ENCODE results near the gene COA7.
"Not testable (repeated sequence)": the region's sequence is repeated elsewhere in the genome, so short reads cannot be mapped to it uniquely, and the experiment has no call there.

COA7 gene

DNA sequence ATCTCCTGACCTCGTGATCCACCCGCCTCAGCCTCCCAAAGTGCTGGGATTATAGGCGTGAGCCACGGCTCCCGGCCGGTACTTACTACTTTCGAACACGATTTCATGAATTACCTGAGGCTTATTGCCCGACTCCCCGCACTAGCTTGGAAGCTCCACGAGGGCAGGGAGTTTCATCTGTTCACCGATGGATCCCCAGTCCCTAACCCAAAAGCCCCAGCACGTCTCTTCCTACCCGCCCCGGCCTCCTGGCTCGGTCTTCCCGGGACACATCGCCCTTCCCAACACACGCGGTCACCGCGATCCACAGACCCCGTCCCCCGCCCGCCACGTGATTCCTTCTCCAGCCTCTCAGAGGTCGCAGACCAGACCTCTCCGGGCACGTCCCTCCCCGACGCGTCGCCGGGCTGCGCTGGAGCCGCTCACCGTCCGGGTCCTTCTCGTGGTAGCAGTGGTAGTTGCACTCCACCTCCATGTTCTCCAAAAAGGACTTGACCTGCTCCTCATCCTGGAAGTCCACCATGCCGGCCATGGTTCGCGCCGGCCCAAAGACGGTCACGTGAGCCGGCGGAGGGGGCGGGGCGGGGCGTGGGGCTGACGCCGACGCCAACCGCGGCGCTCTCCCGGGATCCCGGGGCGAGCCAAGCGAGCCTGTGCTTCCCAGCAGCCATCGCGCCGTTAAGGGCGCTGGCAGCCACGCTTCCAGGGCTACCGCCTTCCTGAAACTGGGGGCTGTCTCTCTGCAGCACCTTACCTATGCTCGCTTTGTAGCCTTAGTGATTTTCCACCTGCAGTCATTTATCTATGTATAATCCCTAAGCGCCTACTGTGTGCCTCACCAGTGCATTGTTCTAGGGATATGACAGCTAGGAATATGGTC lies at the start of gene COA7:
Gene COA7 (minus strand): TSS at position 553 of the 880 bp plus-strand sequence. CDS start 21 bp downstream, at position 532.
- peak; percentile 87 for DNase-seq

DNA sequence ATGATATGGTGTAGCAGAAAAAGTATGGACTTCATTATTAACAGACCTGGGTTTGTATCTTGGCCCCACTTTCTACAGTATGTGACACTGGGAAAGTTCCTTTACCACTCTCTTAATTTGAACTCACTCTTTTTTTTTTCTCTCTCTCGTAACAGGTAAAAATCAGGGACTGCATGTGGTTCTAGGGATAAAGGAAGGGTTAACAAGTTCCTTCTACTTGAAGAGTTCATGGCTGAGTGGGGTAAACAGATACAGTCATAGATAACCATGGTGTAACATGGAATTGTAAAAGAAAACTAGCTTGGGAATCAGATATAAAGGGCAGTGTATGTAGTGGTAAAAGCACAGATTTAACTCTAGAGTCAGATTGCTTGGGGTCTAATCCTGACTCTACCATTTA lies 49.3 kb upstream of the COA7 start:
- no peak for DNase-seq

DNA sequence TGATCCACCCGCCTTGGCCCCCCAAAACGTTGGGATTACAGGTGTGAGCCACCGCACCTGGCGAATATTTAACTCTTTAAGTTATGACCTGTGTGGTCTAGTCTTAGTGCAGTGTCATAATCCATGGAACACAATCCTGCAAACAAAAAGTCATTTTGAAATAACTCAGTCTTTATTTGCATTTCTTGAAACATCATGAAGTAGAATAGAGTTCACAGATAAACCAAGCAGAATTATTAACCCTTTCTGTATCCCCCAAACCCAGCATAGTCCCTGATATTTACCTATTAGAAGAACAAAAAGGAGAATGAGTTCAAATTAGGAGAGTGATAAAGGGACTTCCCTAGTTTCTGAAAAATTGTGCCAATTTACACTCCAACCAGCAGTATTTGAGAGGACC lies 48.0 kb upstream of the COA7 start:
- no peak for DNase-seq

DNA sequence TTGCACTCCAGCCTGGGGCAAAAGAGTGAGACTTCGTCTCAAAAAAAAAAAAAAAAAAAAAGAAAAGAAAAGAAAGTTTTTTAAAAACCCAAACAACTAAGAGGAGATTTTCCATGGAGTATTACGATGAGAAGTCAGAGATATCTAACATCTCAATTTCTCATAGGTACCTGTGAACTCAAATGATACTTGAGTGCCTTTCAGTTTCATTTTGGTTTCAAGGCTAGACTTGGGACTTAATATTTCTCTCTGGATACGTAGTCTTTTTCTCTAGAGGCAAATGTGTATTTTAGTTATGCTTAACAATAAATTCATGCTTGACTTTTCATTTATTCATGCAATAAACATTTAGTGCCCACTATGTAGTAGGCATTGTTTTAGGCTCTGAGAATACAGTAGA lies 43.1 kb upstream of the COA7 start:
- no peak for DNase-seq

DNA sequence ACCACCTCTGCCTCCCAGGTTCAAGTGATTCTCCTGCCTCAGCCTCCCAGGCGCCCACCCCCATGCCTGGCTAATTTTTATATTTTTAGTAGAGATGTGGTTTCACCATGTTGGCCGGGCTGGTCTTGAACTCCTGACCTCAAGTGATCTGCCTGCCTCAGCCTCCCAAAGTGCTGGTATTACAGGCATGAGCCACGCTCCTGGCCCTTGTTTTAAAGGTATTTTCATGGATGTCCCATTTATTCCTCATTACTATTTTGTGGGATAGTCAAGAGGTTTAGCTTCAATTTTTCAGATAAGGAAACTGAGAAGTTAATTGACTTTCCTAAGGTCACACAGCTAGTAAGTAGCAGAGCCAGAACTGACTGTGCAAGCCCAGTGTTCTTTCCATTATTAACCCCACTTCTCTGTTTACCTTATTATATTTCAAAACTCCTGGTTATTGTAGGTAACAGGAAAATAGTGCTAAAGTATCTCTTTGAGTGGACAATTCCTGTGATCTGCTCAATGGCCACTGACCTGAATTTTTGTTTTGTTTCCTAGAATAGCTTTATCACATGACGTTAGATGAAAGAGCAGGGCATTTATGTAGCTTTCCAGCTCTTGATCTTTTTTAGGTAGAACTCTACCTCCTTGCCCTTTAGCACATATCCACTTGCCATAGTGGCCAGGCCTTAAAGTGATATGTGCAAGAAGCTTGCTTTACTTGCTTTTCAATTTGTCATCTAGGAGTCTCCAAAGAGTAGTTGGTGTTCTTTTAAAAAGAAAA lies 41.7 kb upstream of the COA7 start:
- DNase-seq: no peak

DNA sequence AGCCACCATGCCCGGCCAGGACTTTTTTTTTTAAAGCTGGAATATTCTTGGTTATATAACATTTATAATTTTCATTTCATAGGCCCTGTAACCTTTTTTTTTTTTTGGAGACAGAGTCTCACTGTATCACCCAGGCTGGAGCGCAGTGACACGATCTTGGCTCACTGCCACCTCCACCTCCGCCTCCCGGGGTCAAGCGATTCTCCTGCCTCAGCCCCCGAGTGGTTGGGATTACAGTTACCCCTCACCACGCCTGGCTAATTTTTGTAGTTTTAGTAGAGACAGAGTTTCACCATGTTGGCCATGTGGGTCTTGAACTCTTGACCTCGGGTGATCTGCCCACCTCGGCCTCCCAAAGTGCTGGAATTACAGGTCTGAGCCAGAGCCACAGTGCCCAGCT lies 40.7 kb upstream of the COA7 start:
- DNase-seq: no peak

DNA sequence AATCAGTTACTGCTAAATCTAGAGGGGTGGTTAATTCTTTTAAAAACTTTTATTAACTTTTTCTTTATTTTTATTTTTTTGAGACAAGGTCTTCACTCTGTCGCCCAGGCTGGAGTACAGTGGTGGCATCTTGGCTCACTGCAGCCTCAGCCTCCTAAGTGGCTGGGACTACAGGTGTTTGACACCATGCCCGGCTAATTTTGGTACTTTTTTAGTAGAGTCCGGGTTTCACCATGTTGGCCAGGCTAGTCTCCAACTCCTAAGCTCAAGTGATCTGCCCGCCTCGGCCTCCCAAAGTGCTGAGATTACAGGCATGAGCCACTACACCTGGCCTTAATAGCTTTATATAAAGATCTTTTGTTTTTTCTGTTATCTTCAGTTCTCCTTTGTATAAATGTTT lies 40.0 kb upstream of the COA7 start:
- no peak for DNase-seq

DNA sequence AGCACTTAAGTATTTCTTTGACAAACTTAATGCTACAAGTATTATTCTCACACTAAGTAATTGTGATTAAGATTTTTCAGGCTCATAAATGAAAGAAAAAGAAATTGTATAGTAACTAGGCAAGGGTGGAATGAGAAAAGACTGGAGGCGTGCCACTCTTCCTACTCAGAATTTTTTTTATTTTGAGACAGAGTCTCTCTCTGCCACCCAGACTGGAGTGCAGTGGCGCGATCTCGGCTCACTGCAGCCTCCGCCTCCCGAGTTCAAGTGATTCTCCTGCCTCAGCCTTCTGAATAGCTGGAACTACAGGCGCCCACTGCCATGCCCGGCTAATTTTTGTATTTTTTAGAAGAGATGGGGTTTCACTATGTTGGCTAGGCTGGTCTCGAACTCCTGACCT lies 37.2 kb upstream of the COA7 start:
- not testable (repeated sequence) for DNase-seq

DNA sequence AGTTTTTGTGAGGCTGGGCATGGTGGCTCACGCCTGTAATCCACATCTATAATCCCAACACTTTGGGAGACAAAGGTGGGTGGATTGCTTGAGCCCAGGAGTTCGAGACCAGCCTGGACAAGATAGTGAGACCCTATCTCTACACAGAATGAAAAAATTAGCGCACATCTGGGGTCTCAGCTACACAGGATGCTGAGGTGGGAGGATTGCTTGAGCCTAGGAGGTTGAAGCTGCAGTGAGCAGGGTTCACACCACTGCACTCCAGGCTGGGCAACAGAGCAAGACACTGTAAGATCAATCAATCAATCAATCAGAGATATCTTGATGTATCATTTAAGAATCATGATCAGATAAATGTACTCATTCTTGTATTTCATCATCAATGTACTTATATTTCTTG lies 35.2 kb upstream of the COA7 start:
- no peak for DNase-seq

DNA sequence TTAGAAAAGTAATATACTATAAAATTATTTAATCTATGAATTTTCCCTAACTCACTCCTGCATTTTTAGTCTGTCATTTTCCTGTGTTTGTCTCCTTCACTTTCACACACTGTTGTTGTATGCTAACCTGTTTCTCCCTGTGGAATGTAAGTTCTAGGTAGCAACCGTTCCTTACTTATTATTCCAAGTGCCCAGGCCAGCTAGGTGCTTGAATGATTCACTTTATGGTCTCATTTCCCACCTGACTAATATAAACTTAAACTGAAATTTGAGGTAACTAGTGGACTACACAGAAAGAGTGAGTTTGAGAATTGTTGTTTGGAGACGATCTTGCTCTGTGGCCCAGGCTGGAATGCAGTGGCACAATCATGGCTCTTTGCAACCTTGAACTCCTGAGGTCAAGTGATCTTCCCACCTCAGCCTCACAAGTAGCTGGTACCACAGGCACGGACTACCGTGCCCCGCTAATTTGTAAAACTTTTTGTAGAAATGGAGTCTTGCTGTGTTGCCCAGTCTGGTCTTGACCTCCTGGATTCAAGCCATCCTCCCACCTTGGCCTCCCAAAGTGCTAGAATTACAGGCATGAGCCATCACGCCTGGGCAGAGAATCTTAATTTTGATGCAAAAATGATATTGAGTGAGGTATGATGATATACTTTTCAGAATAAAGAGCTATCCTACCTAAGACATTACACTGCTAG lies 30.0 kb upstream of the COA7 start:
- DNase-seq: no peak

DNA sequence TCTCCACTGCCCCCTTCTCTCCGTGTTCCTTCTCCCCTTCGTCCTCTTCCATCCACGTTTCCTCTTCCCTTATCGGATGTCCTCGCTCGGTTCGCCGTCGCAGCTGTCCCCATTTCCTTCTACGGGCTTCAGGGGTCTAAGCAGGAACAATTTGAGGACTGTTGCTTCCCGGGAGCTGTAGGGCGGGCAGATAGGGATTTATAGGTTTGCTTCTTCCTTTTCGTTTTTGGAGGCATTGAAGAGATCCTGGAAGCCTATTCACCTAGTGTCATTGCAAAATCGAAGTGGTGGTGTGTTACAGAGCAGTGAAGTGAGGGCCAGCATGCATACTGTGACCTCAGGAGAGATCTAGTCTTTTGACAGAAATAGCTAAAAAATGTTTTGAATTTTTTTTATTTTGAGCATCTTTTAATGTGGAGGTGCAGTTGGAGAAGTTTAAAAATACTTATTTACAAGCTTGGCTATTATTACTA lies 29.0 kb upstream of the COA7 start:
- no peak for DNase-seq

DNA sequence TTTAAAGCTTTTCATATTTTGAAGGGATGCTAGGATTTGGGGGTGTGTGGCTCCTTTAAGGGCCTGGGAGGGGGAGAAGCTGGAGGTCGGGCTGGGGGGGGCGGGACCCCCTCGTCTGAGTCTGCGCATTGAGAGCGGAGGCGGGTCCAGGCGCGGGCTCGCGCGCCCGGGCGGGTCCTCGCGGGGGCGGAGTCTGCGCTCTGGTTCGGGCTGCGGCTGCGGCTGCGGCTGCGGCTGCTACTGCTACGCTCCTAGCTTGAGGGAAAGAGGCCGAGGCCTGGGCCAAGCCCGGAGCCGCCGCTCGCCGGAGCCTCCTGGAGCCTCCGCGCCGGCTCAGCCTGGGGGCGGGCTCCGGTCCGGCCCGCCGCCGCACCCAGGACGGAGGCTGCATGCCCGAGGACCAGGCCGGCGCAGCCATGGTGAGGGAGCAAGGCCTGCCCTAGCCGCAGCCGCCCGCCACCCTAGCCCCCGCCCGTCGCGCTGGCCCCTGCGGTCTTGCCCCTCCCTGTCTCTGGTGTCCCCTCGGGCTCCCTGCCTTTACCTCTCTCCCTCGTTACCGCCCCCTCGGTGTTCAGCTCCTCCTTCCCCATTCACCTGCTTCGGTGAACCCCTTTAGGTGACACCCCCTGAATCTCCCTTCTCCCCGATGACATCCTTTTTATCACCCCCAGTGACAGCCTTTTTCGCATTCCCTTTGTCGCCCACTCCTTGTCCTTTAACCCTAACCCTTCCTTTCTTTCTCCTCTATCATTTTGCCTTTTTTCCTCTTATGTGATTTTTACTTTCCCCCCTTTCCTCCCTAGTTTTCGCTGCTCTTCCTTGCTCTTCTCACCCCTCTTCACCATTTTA lies 28.3 kb upstream of the COA7 start, which contains the start of gene ZYG11B:
Gene ZYG11B (plus strand): TSS at position 189 of the 849 bp plus-strand sequence. CDS start 201 bp downstream, at position 390.
- peak; percentile 89 for DNase-seq

DNA sequence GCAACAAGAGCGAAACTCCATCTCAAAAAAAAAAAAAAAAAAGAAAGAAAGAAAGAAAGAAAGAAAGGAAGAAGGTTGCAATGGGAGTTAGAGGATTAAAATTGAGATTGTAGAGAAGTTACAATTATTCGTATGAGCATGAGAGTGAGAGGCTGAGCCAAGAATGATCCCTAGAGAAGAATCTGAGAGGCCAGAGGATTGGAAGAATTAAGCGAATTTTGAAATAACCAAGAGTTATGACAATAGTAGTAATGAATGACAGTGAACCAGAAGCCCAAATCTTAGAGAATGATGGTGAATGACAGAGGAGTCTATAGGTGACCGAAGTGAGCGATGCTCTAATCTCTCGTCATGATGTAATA lies 27.7 kb upstream of the COA7 start:
- DNase-seq: no peak

DNA sequence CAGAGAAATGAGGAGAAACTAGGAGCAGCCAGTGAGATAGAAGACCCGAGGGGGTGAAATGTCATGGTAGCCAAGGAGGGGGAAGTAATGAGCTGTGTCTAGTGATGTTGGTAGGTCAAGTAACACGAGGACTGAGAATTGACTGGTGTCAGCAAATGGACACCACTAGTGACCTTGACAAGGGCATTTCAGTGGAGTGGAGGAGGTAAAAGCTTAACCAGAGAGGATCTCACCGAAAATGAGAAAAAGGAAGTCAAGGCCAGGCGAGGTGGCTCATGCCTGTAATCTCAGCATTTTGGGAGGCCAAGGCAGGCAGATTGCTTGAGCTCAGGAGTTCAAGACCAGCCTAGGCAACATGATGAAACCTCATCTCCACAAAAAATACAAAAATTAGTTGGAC lies 25.1 kb upstream of the COA7 start:
- DNase-seq: no peak

DNA sequence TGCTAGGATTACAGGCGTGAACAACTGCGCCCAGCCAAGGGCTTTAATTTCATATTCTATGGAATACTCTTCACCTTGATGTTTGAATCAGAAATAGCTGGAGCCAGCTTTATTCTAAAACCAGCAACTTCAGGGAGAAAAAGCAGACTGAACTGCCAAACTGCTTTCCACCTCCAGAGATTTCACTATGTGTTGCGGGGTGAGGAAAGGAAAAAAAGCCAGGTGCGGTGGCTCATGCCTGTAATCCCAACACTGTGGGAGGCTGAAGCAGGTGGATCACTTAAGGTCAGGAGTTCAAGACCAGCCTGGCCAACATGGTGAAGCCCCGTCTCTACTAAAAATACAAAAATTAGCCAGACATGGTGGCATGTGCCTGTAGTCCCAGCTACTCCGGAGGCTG lies 17.1 kb upstream of the COA7 start:
- DNase-seq: not testable (repeated sequence)

DNA sequence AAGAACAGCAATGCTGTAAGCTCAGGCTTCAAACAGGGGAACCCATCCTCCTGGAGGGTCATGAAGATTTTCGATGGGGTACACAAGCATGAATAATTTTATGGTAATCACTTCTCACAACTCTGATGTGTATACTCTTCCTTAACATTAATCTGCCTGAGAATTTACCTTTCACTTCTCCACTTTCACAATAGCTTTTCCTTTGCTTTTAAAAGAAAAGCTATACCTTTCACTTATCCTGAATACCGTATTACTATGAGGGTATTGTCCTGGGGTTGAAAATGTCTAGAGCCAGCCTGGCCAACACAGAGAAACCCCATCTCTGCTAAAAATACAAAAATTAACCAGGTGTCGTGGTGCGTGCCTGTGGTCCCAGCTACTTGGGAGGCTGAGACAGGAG lies 15.4 kb upstream of the COA7 start:
- DNase-seq: no peak

DNA sequence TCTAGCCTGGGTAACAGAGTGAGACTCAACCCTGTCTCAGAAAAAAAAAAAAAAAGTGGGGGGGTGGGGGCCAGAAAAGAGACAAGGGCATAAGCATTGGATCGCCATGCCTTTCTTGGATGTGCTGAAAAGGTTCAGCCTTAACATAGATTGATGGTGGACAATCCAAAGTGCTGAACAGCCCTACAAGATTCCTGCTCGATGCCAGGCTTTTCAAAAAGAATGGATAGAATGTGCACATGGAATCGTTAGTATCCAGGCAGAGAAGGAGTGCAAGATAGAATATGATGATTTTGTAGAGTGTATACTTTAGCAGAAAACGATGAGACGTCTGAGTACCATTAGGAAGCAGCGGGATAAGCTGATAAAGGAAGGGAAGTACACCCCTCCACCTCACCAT lies 10.9 kb upstream of the COA7 start:
- DNase-seq: no peak

DNA sequence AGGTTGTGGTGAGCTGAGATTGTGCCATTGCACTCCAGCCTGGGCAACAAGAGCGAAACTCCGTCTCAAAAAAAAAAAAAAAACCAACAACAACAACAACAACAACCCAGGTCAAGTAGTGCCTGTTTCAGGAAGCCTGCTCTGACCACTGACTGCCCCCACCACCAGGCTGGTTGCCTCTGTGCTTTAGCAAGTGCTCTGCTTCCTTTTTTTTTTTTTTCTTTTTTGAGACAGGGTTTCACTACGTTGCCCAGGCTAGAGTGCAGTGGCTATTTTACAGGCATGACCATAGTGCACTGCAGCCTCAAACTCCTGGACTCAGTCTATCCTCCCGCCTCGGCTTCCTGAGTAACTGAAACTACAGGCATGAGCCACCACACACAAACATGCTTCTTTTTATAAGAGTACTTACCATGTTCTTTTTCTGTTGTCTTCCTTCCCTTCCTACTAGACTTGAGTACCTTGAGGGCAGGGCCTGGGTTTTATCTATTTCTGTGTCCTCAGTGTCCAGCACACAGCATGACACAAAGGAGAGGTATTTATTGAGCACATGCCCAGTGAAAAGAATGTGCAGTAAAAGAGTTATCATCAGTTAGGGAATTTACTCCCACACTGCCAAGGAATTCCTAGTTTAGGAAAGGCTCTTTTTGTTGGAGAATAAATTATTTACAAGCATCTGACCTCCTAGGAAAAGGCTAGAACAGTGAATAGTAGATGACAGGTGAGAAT lies 9.9 kb upstream of the COA7 start:
- DNase-seq: no peak

DNA sequence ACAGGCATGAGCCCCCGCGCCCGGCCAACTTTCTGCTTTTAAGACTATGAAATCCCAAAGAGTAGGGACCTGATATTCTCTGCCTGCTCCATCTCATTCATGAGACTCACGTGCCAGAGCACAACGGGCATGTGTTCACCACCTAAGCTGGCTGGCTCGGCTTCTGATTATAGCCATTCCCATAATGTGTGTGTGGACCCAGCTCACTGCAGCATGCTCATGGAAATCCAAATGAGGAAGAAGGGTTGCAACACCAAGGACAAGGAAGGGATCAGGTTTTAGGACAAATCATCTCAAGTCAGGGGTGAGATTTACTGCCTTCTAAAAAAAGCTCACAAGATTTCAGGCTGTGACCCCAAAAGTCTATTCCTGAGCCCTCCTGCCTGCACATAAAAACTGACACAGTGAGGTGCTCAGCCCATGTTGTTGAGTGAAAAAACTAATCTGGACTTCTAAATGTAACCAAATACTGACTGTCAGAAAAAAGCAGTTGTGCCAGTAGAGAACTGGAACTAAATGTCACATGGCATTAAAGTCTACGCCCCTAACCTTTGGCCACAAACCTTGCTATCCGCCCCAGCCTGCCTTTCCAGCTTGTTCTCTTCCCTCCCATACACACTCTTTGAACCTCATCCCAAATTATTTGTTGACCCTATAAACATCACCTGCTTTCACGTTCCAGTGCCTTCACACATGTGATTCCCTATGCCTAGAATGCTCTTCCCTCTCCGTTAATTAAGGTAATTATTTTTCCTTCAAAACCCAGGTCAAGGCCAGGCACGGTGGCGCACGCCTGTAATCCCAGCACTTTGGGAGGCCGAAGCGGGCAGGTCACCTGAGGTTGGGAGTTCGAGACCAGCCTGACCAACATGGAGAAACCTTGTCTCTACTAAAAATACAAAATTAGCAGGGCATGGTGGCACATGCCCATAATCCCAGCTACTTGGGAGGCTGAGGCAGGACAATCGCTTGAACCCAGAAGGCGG lies 9.1 kb upstream of the COA7 start:
- no peak for DNase-seq

DNA sequence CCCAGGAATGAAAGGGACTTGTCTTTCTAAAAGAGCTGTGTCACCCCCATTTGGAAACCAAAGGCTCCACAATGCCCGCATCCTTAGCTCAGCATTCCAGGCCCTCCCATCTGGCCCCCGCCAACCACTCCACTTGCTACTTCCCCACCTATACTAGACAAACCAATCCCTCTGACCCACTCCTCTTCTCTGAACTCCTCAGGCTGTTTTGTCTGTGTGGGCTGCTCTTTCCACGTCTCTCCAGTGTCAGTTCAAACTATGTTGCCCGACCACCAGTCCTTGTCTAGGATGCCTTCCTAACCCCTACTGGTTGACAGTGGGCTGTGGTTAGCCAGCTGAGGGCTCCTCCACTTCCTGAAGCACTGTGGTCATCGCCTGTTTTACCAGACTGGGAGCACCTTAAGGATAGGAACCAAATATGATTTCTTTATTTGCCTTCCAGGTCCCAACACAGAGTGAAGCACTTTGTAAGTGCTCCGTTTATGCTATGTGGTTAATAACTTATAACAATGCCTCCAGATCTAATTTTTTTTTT lies 8.1 kb upstream of the COA7 start:
- DNase-seq: no peak
